Activated naive CD4-positive, alpha-beta T cell treated with anti-CD3 and anti-CD28 coated beads, Interleukin-2, amount 50 U/mL, for 24 hours (primary cell): ENCODE results near the gene ZNF837.

ENCODE experiments used
- H3K27ac Mint-ChIP-seq: one replicate; pipeline ENCODE4 v1.8.0; 2021; ENCODE audit warnings: mild to moderate bottlenecking, mixed read lengths
- H3K27me3 Mint-ChIP-seq: one replicate; pipeline ENCODE4 v1.8.0; 2021; ENCODE audit warnings: mixed read lengths
- H3K36me3 Mint-ChIP-seq: one replicate; pipeline ENCODE4 v1.8.0; 2021; ENCODE audit warnings: mixed read lengths
- H3K4me1 Mint-ChIP-seq: one replicate; pipeline ENCODE4 v1.8.0; 2021; ENCODE audit warnings: mixed read lengths
- H3K4me3 Mint-ChIP-seq: one replicate; pipeline ENCODE4 v1.8.0; 2021; ENCODE audit warnings: mild to moderate bottlenecking, mixed read lengths
- H3K9me3 Mint-ChIP-seq: one replicate; pipeline ENCODE4 v1.8.0; 2021; ENCODE audit warnings: mixed read lengths

The ZNF837 gene

DNA sequence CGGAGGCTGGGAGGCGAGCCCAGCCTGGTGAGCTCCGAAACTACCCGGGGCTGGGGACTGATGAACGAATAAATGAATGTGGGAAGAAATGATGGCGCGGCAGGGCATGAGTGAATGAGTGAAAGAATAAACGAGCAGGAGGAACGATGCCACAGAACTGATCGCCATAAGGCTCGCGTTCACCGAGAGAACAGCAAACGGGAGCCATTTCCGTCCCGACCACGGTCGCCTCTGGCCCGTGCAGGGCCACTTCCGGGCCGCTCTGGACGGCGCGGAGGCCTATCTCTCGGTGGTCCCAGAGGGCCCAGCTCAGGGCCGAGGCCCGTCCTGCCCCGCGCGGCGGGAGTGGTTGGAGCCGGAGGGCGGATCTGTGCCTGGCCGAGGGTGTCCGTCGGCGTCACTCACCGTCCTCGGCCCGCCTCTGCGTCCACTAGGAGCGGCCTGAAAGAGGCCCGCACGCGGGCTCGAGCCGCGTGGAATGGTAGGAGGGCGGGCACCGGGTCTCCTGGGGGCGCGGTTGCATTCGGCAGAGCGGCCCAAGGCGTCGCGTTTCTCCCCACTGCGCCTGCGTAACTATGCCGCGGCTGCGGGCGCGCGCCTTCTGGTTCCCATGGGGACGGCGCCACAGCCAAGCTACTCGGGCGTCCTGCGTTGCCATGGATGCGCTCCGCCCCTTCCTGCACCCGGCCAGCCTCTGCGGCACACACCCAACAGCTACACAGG is 18.4 kb downstream of the ZNF837 start, which contains the start of gene ZNF497:
Gene ZNF497, minus strand, starts transcription at position 480 of the 723 bp plus-strand sequence. CDS start 5,116 bp downstream, outside the sequence.
- Mint-ChIP-seq H3K4me1 (peaks cover 10% of the 10 kb centered on the region), H3K27me3 (no peaks in the 10 kb centered on the region), H3K27ac (peak within 1 kb of the TSS; percentile 91), H3K4me3 (peak within 1 kb of the TSS; percentile 97), H3K36me3 (no peaks in the 10 kb centered on the region), H3K9me3 (no peaks in the 10 kb centered on the region)

DNA sequence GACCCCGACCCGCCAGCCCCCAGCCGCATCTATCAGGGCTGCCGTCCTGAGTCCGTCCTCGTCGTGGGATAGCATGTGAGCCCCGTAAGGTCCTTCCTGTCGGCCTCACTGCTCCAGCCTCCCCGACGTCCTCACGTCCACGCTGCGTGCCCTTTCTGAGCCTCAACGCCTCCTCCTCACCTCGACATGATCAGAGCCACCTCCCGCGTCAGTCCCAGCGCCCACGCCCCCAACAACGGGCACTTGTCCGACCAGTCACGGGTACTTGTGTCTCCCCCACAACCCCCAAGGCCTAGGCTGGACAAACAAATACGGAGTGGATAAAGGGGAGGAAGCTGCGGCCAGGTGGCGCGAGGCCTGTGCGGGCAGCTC is 18.9 kb downstream of the ZNF837 start:
- Mint-ChIP-seq H3K27me3 (no peaks in the 10 kb centered on the region), H3K4me1 (peaks cover 10% of the 10 kb centered on the region), H3K27ac (peak overlapping the region; percentile 79), H3K9me3 (no peaks in the 10 kb centered on the region), H3K4me3 (peak overlapping the region; percentile 97), H3K36me3 (no peaks in the 10 kb centered on the region)

DNA sequence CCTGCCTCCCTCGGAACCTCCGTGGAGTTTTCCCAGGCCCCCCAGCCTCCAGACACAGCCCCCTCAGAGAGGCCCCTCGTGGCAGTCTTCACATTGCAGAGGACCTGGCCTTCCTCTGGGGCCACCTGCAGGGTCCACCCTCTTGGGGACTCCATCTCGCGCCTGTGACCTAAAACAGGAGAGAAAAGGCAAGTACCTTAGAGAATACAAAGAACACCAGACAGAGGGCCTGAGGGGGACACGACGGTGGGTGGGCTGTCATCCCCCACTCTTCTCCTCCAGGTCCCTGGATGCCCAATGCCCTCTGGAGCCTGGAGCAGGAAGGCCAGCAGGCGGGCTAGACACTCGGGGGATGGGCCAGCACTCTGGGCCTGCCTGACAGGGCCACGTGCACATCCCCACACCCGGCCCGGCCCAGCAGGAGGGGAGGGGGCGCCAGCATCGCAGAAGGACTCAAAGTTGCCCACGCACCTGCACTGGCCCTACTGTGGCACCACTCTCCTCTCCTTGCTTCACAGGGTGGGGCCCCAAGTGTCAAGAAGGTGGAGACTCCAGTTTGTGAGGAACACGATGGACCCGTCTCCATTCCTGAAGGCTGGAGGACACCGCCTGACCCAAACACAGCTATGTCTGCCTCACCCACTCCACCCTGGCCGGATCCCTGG is 23.2 kb downstream of the ZNF837 start:
- Mint-ChIP-seq H3K27ac (peak overlapping the region; percentile 23), H3K4me1 (peaks cover 10% of the 10 kb centered on the region), H3K9me3 (no peaks in the 10 kb centered on the region), H3K4me3 (peak overlapping the region; percentile 11), H3K27me3 (no peaks in the 10 kb centered on the region), H3K36me3 (no peaks in the 10 kb centered on the region)

DNA sequence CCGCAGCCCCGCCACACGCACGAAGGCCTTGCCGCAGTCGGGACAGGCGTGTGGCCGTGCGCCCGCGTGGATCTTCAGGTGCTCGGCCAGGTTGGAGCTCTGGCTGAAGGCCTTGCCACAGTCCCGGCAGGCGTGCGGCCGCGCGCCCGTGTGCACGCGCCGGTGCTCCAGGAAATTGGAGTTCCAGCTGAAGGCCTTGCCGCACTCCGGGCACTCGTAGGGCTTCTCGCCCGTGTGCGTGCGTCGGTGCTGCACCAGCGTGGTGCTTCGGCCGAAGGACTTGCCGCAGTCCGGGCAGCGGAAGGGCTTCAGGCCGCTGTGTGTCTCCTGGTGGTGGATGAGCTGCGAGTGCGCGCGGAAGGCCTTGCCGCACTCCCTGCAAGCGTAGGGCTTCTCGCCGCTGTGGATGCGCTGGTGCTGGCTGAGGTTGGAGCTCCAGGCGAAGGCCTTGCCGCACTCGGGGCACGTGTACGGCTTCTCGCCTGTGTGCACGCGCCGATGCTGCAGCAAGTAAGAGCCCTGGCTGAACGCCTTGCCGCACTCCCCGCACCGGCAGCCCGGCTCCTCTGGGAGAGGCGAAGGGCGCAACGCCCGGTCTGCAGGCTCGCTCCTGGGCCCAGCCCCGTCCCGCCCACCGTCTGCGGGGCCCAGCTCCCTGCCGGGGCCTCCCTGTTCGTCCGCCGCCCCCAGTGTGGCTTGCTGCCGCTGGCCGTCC is 23.9 kb downstream of the ZNF837 start:
- H3K27me3 Mint-ChIP-seq = no peaks in the 10 kb centered on the region
- H3K4me1 Mint-ChIP-seq = peaks cover 6% of the 10 kb centered on the region
- H3K27ac Mint-ChIP-seq = no peak overlapping the region
- no peaks in the 10 kb centered on the region for H3K9me3 Mint-ChIP-seq
- no peaks in the 10 kb centered on the region for H3K36me3 Mint-ChIP-seq
- H3K4me3 Mint-ChIP-seq = peak overlapping the region; percentile 68

DNA sequence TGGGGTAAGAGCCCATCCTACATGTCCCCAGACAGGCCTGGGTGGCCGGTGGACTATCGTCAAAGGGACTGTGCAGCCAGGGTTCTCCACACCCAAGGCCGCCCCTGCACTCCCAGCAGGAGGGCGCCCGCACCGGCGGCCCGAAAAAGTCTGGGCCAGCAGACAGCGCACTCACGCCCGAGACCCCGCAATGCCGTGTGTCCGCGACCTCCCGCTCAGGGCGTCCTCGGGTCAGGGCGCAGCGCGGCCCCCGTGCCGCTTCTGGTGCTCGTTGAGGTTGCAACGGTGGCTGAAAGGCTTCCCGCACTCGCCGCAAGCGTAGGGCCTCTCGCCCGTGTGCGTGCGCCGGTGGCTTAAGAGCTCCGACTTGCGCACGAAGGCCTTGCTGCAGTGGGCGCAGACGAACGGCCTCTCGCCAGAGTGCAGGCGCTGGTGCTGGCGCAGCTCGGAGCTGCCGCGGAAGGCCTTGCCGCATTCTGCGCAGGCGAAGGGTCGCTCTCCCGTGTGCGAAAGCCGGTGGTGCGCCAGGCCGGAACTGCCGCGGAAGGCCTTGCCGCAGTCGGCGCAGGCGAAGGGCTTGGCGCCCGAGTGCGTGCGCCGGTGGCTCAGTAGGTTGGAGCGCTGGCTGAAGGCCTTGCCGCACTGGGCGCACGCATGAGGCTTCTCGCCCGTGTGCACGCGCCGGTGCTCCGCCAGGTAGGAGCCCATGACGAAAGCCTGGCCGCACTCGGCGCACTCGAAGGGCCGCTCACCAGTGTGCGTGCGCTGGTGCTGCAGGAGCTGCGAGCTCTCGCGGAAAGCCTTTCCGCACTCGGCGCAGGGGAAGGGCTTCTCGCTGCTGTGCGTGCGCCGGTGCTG is 24.7 kb downstream of the ZNF837 start:
- Mint-ChIP-seq H3K4me1 (peaks cover 3% of the 10 kb centered on the region), H3K27ac (no peak overlapping the region), H3K4me3 (peak overlapping the region; percentile 68), H3K27me3 (no peaks in the 10 kb centered on the region), H3K36me3 (no peaks in the 10 kb centered on the region), H3K9me3 (no peaks in the 10 kb centered on the region)

DNA sequence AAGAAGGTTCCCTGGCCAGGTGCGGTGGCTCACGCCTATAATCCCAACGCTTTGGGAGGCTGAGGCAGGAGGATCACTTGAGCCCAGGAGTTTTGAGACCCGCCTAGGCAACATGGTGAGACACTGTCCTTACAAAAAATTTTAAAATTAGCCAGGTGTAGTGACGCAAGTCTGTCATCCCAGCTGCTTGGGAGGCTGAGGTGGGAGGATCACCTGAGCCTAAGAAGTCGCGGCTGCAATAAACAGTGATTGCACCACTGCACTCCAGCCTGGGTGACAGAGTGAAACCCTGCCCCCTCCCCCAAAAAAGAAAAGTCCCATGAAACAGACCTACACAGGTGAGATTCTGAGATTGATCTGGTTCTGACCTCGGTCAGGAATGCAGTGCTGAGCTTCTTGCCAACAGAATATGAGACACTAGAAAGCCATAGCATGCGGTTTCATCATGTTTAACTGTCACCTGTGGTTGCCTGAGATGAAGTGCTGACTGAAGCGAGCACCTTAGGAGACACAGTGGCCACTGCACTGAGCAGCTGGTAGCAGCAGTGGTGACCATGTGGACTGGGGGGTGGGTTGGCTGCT is 25.5 kb downstream of the ZNF837 start:
- H3K36me3 Mint-ChIP-seq = no peaks in the 10 kb centered on the region
- H3K9me3 Mint-ChIP-seq = no peaks in the 10 kb centered on the region
- H3K4me1 Mint-ChIP-seq = peaks cover 3% of the 10 kb centered on the region
- no peaks in the 10 kb centered on the region for H3K27me3 Mint-ChIP-seq
- no peak overlapping the region for H3K4me3 Mint-ChIP-seq
- no peak overlapping the region for H3K27ac Mint-ChIP-seq

DNA sequence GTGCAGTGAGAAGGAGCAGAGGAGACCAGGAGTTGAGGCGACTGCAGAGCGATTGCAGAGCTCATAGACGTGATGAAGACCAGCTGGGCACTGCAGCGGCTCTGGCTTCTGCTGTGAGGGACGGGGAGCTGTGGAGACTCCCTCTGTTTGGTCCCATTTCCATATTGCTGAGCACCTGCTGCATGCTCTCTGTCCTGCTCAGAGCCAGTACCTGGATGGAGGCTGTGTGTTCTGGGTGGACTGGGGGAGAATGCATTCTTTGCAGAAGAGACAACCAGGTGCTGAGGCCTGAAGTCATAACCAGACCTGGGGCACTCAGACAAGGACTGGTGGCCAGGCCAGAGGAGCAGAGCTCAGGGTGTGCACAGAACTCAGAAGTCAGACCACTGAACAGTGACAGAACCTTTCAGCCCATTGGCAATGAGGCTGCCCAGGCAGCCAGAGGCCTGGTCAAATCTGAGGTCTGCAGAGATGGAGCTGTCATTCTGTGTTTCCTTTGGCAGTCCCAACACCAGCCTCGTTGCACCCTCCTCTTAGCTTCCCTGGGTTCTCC is 26.3 kb downstream of the ZNF837 start:
- H3K4me3 Mint-ChIP-seq = no peak overlapping the region

DNA sequence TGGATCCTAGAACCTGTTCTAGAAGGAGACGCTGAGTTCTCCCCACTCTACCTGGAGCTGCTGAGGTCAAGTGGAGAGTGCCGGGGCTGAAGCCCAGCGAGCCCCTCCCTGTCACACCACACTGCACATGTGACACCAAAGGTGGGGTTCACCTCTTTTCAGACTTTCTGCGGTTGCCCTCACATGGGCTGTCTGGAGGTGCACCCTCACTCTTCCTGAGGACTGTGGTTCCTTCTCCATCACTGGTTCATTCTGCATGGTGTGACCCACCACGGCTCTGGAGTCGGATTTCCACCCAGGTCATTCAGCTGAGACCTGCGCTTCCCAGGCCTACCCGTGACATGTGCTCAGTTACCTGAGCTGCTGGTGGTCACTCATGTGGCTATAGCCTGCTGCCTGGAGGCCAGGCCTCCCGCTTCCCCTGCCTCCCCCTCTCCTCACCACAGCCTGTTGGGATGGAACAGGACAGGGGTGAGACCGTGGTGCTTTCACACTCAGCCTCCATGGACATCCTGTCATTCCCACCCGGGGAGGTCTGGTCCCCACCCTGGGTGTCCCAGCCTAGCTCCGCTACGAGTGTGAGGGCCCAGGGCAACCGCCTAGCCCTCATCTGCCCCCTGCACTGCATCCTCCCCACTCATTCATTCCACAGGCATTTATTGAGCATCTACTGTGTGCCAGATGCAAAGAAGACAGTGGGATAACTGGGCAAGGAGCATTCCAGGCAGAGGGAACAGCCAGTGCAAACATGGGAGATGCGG is 26.9 kb downstream of the ZNF837 start:
- Mint-ChIP-seq H3K36me3 (peaks cover 4% of the 10 kb centered on the region), H3K27me3 (no peaks in the 10 kb centered on the region), H3K4me3 (no peak overlapping the region)

More for the DNA sequence above, 26.3 kb downstream of the ZNF837 start:
- Mint-ChIP-seq H3K9me3 (no peaks in the 10 kb centered on the region), H3K27me3 (no peaks in the 10 kb centered on the region), H3K36me3 (peaks cover 2% of the 10 kb centered on the region), H3K4me1 (peaks cover 6% of the 10 kb centered on the region), H3K27ac (no peak overlapping the region)

DNA sequence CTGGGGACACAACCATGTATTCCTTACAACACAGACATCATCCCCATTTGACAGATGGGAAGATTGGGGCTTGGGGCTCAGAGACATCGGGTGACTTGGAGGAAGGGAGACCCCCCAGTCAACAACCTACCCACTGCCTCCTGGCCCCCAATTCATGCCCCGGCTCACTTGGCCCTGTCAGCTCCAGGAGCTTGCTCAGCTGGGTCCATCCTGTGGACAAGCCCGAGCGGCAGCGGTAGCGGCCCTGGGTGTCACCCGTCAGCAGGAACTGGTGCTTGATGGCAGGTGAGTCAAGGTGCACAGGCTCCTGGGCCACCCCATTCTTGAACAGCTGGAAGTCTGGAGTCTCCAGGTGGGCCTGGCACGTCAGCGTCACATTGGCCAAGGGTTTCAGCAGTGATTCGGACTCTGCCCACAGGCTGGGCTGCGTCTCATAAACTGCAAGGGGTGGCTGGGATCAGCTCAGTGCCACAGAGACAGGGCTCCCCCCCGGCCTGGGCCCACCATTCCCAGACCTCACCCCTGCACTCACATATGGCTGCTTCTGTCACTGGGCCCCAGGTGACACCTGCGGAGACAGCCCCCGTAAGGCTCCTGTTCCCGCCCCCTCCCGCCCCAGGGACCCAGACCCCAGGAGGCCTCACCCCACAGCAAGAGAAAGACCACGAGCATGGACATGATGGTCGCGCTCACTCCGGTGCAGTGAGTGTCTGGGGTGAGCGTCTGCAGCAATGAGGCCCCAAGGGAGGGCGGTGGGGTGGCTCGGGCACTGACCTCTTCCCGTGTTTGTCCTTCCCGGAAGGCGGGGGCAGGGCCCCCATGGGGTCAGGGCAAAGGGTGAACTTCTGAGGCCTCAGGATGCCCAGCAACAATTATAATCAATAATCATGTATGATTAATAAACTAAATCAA is 27.8 kb downstream of the ZNF837 start, which contains the start of gene A1BG:
Gene A1BG, minus strand, starts transcription at position 733 of the 912 bp plus-strand sequence. Its CDS starts 55 bp downstream, at position 678.
- H3K27ac Mint-ChIP-seq = no peak within 1 kb of the TSS
- H3K27me3 Mint-ChIP-seq = peaks cover 2% of the 10 kb centered on the region
- peaks cover 14% of the 10 kb centered on the region for H3K4me1 Mint-ChIP-seq
- H3K36me3 Mint-ChIP-seq = peaks cover 4% of the 10 kb centered on the region
- H3K9me3 Mint-ChIP-seq = no peaks in the 10 kb centered on the region
- H3K4me3 Mint-ChIP-seq = no peak within 1 kb of the TSS

More for the DNA sequence above, 26.9 kb downstream of the ZNF837 start:
- H3K27ac Mint-ChIP-seq = no peak overlapping the region
- H3K4me1 Mint-ChIP-seq = peaks cover 9% of the 10 kb centered on the region
- no peaks in the 10 kb centered on the region for H3K9me3 Mint-ChIP-seq

DNA sequence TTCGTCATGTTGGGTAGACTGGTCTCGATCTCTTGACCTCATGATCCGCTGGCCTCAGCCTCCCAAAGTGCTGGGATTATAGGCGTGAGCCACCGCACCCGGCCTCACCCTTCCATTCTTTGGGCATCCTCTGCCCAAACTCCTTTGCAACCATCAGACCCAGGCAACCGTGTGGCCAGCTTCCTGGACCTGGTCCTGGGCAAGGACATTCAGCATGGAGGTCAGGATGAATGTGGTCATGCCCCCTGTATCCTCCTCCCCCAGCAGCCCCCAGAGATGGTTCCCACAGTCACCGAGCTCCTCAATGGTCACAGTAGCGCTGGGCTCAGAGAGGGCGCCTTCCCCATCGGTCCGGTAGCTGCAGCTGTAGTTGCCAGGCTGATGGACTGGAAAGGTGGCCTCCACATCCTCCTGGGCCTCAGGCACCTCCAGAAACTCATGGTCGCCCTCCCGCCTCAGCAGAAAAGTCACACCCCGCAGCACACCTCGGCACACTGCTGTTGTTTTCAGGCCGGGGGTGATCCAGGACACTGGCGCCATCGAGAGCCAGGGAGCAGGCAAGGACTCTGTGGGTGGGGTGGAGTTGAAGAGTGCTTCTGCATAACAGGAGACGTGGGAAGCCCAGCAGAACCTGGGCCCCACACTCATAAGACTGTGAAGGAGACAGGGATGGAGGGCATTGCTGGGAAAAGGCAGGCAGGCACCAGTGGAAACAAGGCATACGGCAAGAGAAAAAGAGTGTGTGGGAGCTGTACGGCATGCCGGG is 28.7 kb downstream of the ZNF837 start:
- no peaks in the 10 kb centered on the region for H3K9me3 Mint-ChIP-seq
- H3K27ac Mint-ChIP-seq = no peak overlapping the region
- peaks cover 14% of the 10 kb centered on the region for H3K4me1 Mint-ChIP-seq
- H3K4me3 Mint-ChIP-seq = no peak overlapping the region
- peaks cover 4% of the 10 kb centered on the region for H3K36me3 Mint-ChIP-seq
- H3K27me3 Mint-ChIP-seq = peaks cover 2% of the 10 kb centered on the region

DNA sequence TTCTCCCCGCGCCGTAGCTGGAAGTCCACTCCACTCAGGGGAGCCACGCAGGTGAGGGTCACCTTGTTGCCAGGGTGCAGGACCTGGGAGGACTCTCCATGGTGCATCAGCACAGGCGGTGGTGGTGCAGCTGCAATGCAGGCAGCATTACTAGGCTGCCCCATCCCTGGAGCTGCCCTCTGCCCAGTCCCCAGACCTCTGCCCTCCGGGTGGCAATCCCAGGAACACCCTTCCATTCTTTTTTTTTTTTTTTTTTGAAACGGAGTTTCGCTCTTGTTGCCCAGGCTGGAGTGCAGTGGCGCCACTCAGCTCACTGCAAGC is 29.3 kb downstream of the ZNF837 start:
- H3K27me3 Mint-ChIP-seq = peaks cover 2% of the 10 kb centered on the region
- no peaks in the 10 kb centered on the region for H3K9me3 Mint-ChIP-seq
- H3K4me3 Mint-ChIP-seq = no peak overlapping the region
- peaks cover 4% of the 10 kb centered on the region for H3K36me3 Mint-ChIP-seq
- H3K27ac Mint-ChIP-seq = no peak overlapping the region
- peaks cover 14% of the 10 kb centered on the region for H3K4me1 Mint-ChIP-seq

DNA sequence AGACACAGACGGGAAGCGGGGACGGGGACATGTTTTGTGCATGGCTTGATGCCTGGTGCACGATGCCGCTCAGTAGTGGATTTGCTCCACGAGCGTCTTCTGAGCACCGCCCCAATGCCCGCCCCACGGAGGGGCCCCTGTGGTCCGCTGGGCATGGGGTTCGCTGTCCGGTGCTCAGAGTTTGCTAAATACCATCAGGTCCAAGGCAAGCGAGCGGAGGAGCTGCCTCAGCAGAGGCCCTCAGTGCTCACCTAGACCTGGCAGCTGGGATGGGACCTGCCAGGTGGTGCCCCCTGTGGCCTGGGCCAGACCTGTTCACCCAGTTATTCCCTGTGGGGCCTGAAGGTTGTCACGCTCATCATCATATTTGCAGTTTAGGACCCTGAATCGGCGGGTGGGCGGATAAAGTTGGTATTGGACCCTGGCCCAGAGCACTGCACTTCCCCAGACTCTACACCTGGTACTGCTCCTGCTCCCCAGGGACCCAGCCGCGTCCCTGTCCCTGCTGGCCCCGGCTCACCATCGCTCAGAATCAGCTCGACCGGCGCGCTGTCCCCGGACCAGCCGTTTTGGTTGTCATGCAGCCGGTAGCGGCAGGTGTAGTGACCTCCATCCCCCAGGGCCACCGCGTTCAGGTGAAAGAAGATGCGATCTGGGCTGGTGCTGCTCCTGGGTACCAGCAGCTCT is 29.8 kb downstream of the ZNF837 start:
- H3K36me3 Mint-ChIP-seq = peaks cover 4% of the 10 kb centered on the region
- no peak overlapping the region for H3K4me3 Mint-ChIP-seq
- H3K27ac Mint-ChIP-seq = no peak overlapping the region
- no peaks in the 10 kb centered on the region for H3K9me3 Mint-ChIP-seq
- peaks cover 2% of the 10 kb centered on the region for H3K27me3 Mint-ChIP-seq
- H3K4me1 Mint-ChIP-seq = peaks cover 14% of the 10 kb centered on the region
